AG10803 (cell line): ENCODE measurements around the gene SCN2A.

Experiments
- DNase-seq: peaks from one replicate; pipeline ENCODE4 v3.0.0; 2010; ENCODE audit warnings: low read depth
- H3K4me3 ChIP-seq: 2 replicates; pipeline ENCODE4 v1.5.1; 2011; ENCODE audit warnings: mild to moderate bottlenecking, low read length, control low read depth
- TF ChIP-seq, protein P1 (sequence below): conservative IDR thresholded peaks from 2 replicates; pipeline ENCODE4 v1.5.1; 2011; ENCODE audit warnings: mild to moderate bottlenecking, low read length, control low read depth, inconsistent platforms

Gene SCN2A

DNA sequence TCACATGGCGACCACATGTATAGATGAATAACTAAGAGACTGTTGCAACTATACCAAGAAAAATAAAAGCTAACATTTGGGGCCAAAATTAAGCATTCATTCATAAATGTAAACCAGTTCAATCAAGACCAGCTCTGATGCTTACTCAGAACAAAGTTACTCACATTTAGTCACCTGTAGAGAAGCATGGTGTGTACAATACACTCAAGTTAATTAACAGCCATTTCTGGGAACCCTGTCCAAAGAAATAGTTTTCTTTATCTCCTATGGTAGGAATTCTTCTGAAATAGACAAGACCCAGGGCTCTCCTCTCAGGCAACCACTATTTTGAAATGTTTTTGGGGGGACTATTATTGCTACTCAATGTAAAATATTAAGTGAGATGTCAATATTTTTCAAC is 37.0 kb upstream of the SCN2A start:
- TF ChIP-seq, protein P1, sequence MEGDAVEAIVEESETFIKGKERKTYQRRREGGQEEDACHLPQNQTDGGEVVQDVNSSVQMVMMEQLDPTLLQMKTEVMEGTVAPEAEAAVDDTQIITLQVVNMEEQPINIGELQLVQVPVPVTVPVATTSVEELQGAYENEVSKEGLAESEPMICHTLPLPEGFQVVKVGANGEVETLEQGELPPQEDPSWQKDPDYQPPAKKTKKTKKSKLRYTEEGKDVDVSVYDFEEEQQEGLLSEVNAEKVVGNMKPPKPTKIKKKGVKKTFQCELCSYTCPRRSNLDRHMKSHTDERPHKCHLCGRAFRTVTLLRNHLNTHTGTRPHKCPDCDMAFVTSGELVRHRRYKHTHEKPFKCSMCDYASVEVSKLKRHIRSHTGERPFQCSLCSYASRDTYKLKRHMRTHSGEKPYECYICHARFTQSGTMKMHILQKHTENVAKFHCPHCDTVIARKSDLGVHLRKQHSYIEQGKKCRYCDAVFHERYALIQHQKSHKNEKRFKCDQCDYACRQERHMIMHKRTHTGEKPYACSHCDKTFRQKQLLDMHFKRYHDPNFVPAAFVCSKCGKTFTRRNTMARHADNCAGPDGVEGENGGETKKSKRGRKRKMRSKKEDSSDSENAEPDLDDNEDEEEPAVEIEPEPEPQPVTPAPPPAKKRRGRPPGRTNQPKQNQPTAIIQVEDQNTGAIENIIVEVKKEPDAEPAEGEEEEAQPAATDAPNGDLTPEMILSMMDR = no peak
- no peak for DNase-seq
- H3K4me3 ChIP-seq = no peak overlapping the region

DNA sequence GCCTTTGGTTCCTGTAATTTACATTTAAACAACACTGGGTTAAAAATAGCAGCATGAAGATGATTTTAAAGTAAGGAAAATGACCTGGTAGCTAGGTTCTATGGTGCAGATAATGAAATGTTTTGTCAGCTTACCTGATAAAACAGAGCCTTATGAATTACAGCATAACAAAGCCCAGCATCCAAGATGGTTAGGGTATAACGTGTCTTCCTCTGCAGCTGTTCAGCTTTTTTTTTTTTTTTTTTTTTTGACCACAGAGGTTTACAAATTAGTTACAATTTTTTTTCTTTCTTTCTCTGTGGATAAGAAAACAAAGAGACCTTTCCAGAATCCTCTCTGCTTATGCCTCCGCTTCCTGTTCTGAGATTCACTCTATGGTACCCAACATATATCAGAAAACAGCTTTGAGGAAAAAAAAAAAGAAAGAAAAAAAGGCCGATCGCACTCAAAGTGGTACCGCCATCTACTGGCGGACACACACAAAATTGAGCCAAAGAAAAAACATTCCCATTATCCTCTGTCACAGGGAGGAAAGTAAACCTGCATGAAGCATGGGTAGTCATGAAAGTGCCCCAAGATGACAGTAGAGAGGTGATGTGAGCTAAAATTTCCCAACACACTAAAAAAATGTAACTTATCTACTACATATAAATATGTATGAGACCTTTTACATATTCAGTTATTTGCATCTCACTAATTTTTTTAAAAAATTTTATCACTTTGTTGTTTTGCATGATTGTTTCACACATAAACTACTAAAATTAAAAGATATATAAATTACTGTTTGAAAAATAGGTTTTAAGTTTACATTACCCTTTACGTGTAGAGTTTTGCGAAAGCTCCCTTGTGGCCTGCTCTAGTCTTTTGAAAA is 35.3 kb upstream of the SCN2A start, which contains the start of gene SCN3A:
Gene SCN3A (minus strand): TSS at position 362 of the 871 bp plus-strand sequence. CDS start 27,656 bp downstream, outside the sequence.
- TF ChIP-seq, protein P1 = peak; percentile 85
- H3K4me3 ChIP-seq = no peak within 1 kb of the TSS
- peak; percentile 42 for DNase-seq

DNA sequence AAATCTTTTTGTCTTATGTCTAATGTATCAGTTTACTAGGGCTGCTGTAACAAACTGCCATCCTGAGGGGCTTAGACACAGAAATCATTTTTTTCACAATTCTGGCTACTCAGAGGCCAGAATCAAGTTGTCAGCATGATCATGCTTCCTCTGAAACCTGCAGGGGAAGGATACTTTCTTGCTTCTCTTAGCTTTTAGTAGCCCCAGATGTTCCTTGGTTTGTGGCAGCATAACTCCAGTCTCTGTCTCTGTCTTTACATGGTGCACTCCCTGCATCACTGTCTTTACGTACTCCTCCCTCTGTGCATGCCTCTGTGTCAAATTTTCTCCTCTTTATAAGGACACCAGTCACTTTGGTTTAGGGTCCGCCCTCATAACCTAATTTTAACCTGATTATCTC is 33.3 kb upstream of the SCN2A start:
- TF ChIP-seq, protein P1 = no peak
- DNase-seq = no peak
- no peak overlapping the region for H3K4me3 ChIP-seq

DNA sequence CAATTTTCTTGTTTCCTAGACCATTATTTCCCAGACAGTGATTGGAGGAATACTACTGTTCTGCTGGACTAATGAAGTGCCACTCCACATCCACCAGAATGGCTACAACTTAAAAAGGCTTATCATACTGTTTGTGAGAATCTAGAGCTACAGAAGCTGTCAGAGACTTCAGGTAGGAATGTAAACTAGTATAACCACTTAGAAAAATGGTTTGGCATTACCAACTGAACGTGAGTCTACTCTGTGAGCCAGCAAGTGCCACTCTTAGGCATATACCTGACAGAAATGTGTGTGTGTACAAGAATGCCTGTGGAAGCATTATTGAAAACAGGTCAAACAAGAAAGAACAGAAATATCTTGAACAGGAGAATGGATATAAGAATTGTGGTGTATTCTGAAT is 31.1 kb upstream of the SCN2A start:
- TF ChIP-seq, protein P1 = no peak
- H3K4me3 ChIP-seq = no peak overlapping the region
- no peak for DNase-seq

DNA sequence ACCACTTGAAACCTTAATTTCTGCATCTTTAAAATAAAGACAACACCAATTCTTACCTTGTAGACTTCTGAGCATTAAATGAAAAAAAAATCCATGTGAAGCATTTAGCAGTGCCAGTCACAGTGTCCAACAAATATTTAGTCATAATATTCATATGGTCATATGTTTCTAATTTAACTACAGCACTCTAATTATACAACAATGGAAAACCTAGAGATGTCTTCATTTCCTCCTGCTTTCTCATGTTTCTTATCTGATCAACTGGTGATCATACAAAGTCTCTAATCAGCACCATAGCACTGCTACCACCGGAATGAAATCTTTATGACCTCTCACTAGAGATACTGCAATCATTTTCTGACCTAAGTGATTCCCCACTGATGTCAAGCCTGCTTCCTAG is 25.1 kb upstream of the SCN2A start:
- no peak for DNase-seq
- TF ChIP-seq, protein P1 = no peak
- no peak overlapping the region for H3K4me3 ChIP-seq

DNA sequence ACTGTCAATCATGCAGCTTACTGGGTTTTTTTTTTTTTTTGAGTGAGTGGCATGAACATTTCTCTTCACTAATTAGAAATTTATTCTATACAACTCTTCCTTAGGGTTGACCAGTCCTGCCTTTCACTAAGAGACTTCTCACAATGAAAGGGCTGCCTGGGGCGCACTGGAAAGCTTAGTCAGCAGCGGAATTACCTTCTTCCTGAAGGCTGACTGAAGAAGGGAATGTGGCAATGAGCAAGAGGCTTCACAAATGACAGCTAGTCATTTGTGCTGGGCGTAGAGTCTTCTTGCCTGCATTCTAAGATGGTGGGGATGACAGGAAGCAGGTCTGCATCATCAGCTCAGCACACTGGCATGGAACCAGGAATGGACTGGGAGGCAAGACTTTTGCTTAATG is 19.7 kb upstream of the SCN2A start:
- TF ChIP-seq, protein P1 = no peak
- H3K4me3 ChIP-seq = no peak overlapping the region
- DNase-seq = peak; percentile 1

DNA sequence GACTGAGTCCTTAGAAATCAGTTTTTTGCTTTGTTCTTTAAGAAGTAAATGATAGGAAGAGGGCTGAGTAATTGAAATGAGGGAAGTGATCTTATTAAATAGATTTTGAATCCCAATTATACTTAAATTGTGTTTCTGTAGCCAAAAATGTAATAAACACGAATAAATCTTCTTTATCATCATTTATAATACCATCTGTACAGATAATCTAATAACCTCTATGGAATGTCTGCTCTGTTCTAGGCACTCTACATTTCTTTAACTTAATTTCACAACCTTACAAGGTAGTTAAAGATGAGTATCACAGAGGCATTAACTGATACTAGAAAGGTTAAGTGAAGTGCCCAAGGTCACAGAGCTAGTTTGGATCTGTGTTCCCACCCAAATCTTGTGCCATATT is 14.3 kb upstream of the SCN2A start:
- TF ChIP-seq, protein P1 = no peak
- no peak overlapping the region for H3K4me3 ChIP-seq

More for the DNA sequence above, 14.3 kb upstream of the SCN2A start:
- DNase-seq = no peak
